H1 (cell line): ENCODE results near the gene PIAS1. TPM values are rescaled to one million over a fixed set of nuclear protein-coding genes. Genes with fewer than 3 reads are reported as not detected.

Source experiments
- CTCF ChIA-PET: fragments of 300-600 bp; sonication (Branson Sonifier 250); formaldehyde crosslinking; loops from one replicate; lab custom pipeline; 2021; ENCODE audit not compliant: partially characterized antibody; lab: Charles Lee
- POLR2A ChIA-PET: fragments of 300-600 bp; sonication (Branson Sonifier 250); formaldehyde crosslinking; loops from one replicate; lab custom pipeline; 2021; ENCODE audit warnings: inconsistent platforms; ENCODE audit not compliant: partially characterized antibody; lab: Charles Lee
- DNase-seq, 2 experiments: peaks; one replicate each; pipeline versions ENCODE4 v3.0.0 to v3.0.0-alpha.2; 2010 to 2022; ENCODE audit warnings: low spot score in 2 of 2, low read depth in 1 of 2, mixed read lengths in 1 of 2
- FAIRE-seq: peaks from 2 replicates; lab custom pipeline; 2011; peaks lifted over from hg19 to GRCh38; lab: Jason Lieb, UNC
- H2AFZ ChIP-seq: 2 replicates; pipeline ENCODE4 v1.8.1; 2012; ENCODE audit warnings: low read length, inconsistent platforms
- H2AK5ac ChIP-seq: 2 replicates; pipeline ENCODE4 v1.6.1; 2013; ENCODE audit warnings: low read depth, low read length
- H2BK120ac ChIP-seq: replicated peaks from 2 replicates; pipeline ENCODE3; 2013; ENCODE audit warnings: low read depth, low read length, inconsistent platforms
- H2BK12ac ChIP-seq: 2 replicates; pipeline ENCODE4 v1.6.1; 2013; ENCODE audit warnings: low read depth, low read length
- H2BK15ac ChIP-seq: 2 replicates; pipeline ENCODE4 v1.6.1; 2013; ENCODE audit warnings: low read length
- H2BK20ac ChIP-seq: 2 replicates; pipeline ENCODE4 v1.6.1; 2013; ENCODE audit warnings: low read length
- H2BK5ac ChIP-seq: 2 replicates; pipeline ENCODE4 v1.6.1; 2013; ENCODE audit warnings: low read depth, low read length
- H3K14ac ChIP-seq: 2 replicates; pipeline ENCODE4 v1.6.1; 2013; ENCODE audit warnings: inconsistent platforms; ENCODE audit not compliant: insufficient read length
- H3K18ac ChIP-seq: 2 replicates; pipeline ENCODE4 v1.6.1; 2013; ENCODE audit warnings: low read length; ENCODE audit errors: extremely low read depth
- H3K23ac ChIP-seq: 2 replicates; pipeline ENCODE4 v1.6.1; 2013; ENCODE audit warnings: inconsistent platforms; ENCODE audit not compliant: insufficient read length
- H3K23me2 ChIP-seq: 2 replicates; pipeline ENCODE4 v1.6.1; 2013; ENCODE audit warnings: low read depth, low read length
- H3K27ac ChIP-seq: 2 replicates; pipeline ENCODE4 v1.6.1; 2011; ENCODE audit warnings: low read depth, low read length, inconsistent platforms
- H3K27me3 ChIP-seq, 4 experiments: replicated peaks in 1 of 4; 1 replicate in 1 of 4; 2 replicates in 3 of 4; pipeline versions ENCODE4 v1.6.1 to v1.8.1; 2011 to 2013; ENCODE audit warnings: low read length in 3 of 4, mild to moderate bottlenecking in 3 of 4, inconsistent platforms in 2 of 4, mixed read lengths in 2 of 4, moderate library complexity in 1 of 4; ENCODE audit not compliant: control insufficient read depth in 3 of 4, insufficient read depth in 3 of 4; ENCODE audit errors: extremely low read depth in 1 of 4
- H3K36me3 ChIP-seq, 4 experiments: 2 replicates each; pipeline versions ENCODE4 v1.6.1 to v1.8.1; 2011 to 2013; ENCODE audit warnings: mild to moderate bottlenecking in 4 of 4, low read length in 3 of 4, moderate library complexity in 2 of 4, control low read depth in 1 of 4, inconsistent platforms in 1 of 4; ENCODE audit not compliant: insufficient read depth in 4 of 4, control insufficient read depth in 2 of 4
- H3K4ac ChIP-seq: replicated peaks from 2 replicates; pipeline ENCODE3; 2013; ENCODE audit warnings: low read length, low read depth, mixed read lengths, inconsistent platforms; ENCODE audit not compliant: insufficient read length
- H3K4me1 ChIP-seq, 4 experiments: replicated peaks in 1 of 4; 1 replicate in 1 of 4; 2 replicates in 3 of 4; pipeline versions ENCODE4 v1.6.1 to v1.8.1; 2011 to 2013; ENCODE audit warnings: low read length in 3 of 4, inconsistent platforms in 2 of 4, mixed read lengths in 1 of 4; ENCODE audit not compliant: insufficient read depth in 4 of 4, control insufficient read depth in 3 of 4
- H3K4me2 ChIP-seq, 2 experiments: 2 replicates each; pipeline versions ENCODE4 v1.6.1 to v1.8.1; 2011 to 2013; ENCODE audit warnings: low read depth in 2 of 2, low read length in 2 of 2, control low read depth in 1 of 2, inconsistent platforms in 1 of 2, mild to moderate bottlenecking in 1 of 2; ENCODE audit not compliant: insufficient read depth in 1 of 2
- H3K4me3 ChIP-seq, 4 experiments: fragments of 200-600, 300-600 bp in 1 of 4; sonication (generic), shearing (Covaris generic), sonication (Bioruptor Twin) in 1 of 4; 2 replicates each; pipeline versions ENCODE4 v1.5.1 to v1.8.1; 2011 to 2016; ENCODE audit warnings: low read length in 4 of 4, low read depth in 3 of 4, control low read depth in 2 of 4, inconsistent platforms in 2 of 4, mild to moderate bottlenecking in 2 of 4, mixed read lengths in 1 of 4, moderate library complexity in 1 of 4; ENCODE audit not compliant: insufficient read depth in 2 of 4; ENCODE audit errors: extremely low read depth in 1 of 4
- H3K56ac ChIP-seq: replicated peaks from 2 replicates; pipeline ENCODE3; 2013; ENCODE audit warnings: low read depth, mild to moderate bottlenecking, mixed read lengths, low read length, inconsistent platforms; ENCODE audit not compliant: insufficient read length
- H3K79me1 ChIP-seq: 2 replicates; pipeline ENCODE4 v1.6.1; 2013; ENCODE audit warnings: low read depth, low read length, control low read depth
- H3K79me2 ChIP-seq, 2 experiments: 2 replicates each; pipeline versions ENCODE4 v1.6.1 to v1.8.1; 2012 to 2013; ENCODE audit warnings: low read length in 2 of 2, mild to moderate bottlenecking in 2 of 2, inconsistent platforms in 1 of 2; ENCODE audit not compliant: insufficient read depth in 2 of 2, control insufficient read depth in 1 of 2
- H3K9ac ChIP-seq, 4 experiments: replicated peaks in 1 of 4; 1 replicate in 1 of 4; 2 replicates in 3 of 4; pipeline versions ENCODE4 v1.6.1 to v1.8.1; 2011 to 2013; ENCODE audit warnings: low read depth in 3 of 4, low read length in 3 of 4, control low read depth in 2 of 4, mild to moderate bottlenecking in 2 of 4, moderate library complexity in 2 of 4, inconsistent platforms in 1 of 4; ENCODE audit errors: extremely low read depth in 1 of 4
- H3K9me3 ChIP-seq, 2 experiments: 2 replicates each; pipeline versions ENCODE4 v1.6.1 to v1.8.1; 2012 to 2013; ENCODE audit warnings: mild to moderate bottlenecking in 2 of 2, moderate library complexity in 2 of 2, control low read depth in 1 of 2, inconsistent platforms in 1 of 2, low read depth in 1 of 2, low read length in 1 of 2, mixed read lengths in 1 of 2; ENCODE audit not compliant: insufficient read depth in 2 of 2
- H4K20me1 ChIP-seq, 2 experiments: replicated peaks in 1 of 2; 2 replicates each; pipeline versions ENCODE3 to v1.8.1; 2011 to 2013; ENCODE audit warnings: inconsistent platforms in 2 of 2, low read length in 2 of 2, mild to moderate bottlenecking in 1 of 2; ENCODE audit not compliant: insufficient read depth in 2 of 2, control insufficient read depth in 1 of 2
- H4K5ac ChIP-seq: 2 replicates; pipeline ENCODE4 v1.6.1; 2013; ENCODE audit warnings: low read length, low read depth, mixed read lengths, inconsistent platforms; ENCODE audit not compliant: insufficient read length
- H4K8ac ChIP-seq: 2 replicates; pipeline ENCODE4 v1.8.0; 2013; ENCODE audit warnings: mild to moderate bottlenecking, moderate library complexity, low read length, inconsistent platforms; ENCODE audit not compliant: insufficient read depth; ENCODE audit errors: extremely low read depth
- H4K91ac ChIP-seq: replicated peaks from 2 replicates; pipeline ENCODE3; 2013; ENCODE audit warnings: low read length, mixed read lengths, inconsistent platforms; ENCODE audit not compliant: insufficient read length
- CBX5 ChIP-seq: fragments of 300-800, 300-1000 bp; sonication (generic); IDR thresholded peaks from 2 replicates; pipeline ENCODE4 v1.7.1; 2016; ENCODE audit warnings: antibody characterized with exemption, low read length, low read depth
- CHD1 ChIP-seq: IDR thresholded peaks from 2 replicates; pipeline ENCODE4 v1.6.1; 2012; ENCODE audit warnings: low read depth, low read length, improper control_type of control experiment
- CHD2 ChIP-seq: IDR thresholded peaks from 2 replicates; pipeline ENCODE4 v1.6.1; 2012; ENCODE audit warnings: low read length, improper control_type of control experiment
- EP300 ChIP-seq, 2 experiments: IDR thresholded peaks; 1 replicate in 1 of 2; 2 replicates in 1 of 2; pipeline ENCODE4 v1.6.1; 2011 to 2012; ENCODE audit warnings: low read depth in 2 of 2, low read length in 2 of 2, mild to moderate bottlenecking in 2 of 2, borderline replicate concordance in 1 of 2, inconsistent platforms in 1 of 2, moderate library complexity in 1 of 2
- JUN ChIP-seq: IDR thresholded peaks from 2 replicates; pipeline ENCODE4 v1.6.1; 2011; ENCODE audit warnings: low read depth, mild to moderate bottlenecking, improper control_type of control experiment, low read length
- KDM5A ChIP-seq: fragments of 200-600 bp; IDR thresholded peaks from 2 replicates; pipeline ENCODE4 v1.7.1; 2012; ENCODE audit warnings: mild to moderate bottlenecking, low read length, inconsistent platforms, mixed read lengths
- RAD21 ChIP-seq, 2 experiments: IDR thresholded peaks in 1 of 2; conservative IDR thresholded peaks in 1 of 2; 2 replicates each; pipeline ENCODE4 v1.6.1; 2011; ENCODE audit warnings: low read depth in 2 of 2, low read length in 2 of 2, improper control_type of control experiment in 1 of 2, inconsistent platforms in 1 of 2, mild to moderate bottlenecking in 1 of 2, moderate library complexity in 1 of 2
- SP2 ChIP-seq: IDR thresholded peaks from 2 replicates; pipeline ENCODE4 v1.6.1; 2012; ENCODE audit warnings: mild to moderate bottlenecking, low read length, inconsistent platforms
- SP4 ChIP-seq: IDR thresholded peaks from 2 replicates; pipeline ENCODE4 v1.6.1; 2012; ENCODE audit warnings: low read length, inconsistent platforms
- TAF7 ChIP-seq: optimal IDR thresholded peaks from 2 replicates; pipeline ENCODE3; 2011; ENCODE audit warnings: low read depth, mild to moderate bottlenecking, inconsistent platforms, low read length, moderate library complexity, borderline replicate concordance
- TBP ChIP-seq: IDR thresholded peaks from 2 replicates; pipeline ENCODE4 v1.6.1; 2011; ENCODE audit warnings: low read depth, low read length, improper control_type of control experiment
- ZNF274 ChIP-seq: IDR thresholded peaks from 2 replicates; pipeline ENCODE4 v1.7.0; 2012; ENCODE audit warnings: low read length, borderline replicate concordance; ENCODE audit errors: extremely low read depth
- WGBS, 2 experiments: shearing (Covaris generic) in 1 of 2; methylation state at CpG; one replicate each; pipeline versions ENCODE4 v1.1.6 to v1.1.7; 2013 to 2015; ENCODE audit warnings: low lambda C conversion rate in 2 of 2, mixed read lengths in 2 of 2, inconsistent platforms in 1 of 2, low coverage in 1 of 2, missing lambda C conversion rate in 1 of 2; ENCODE audit not compliant: insufficient replicate concordance in 2 of 2, insufficient coverage in 1 of 2, insufficient read length in 1 of 2; ENCODE audit errors: extremely low coverage in 1 of 2, missing lambda C conversion rate in 1 of 2; 5-methylcytosine and 5-hydroxymethylcytosine counted together
- polyA plus RNA-seq, 7 experiments: library from polyadenylated mRNA; depleted of rRNA in 3 of 7; stranded (reverse) in 5 of 7; unstranded in 2 of 7; fragments of >200 nt in 5 of 7; fragments of 200-250 nt in 2 of 7; gene quantifications; 1 replicate in 5 of 7; 2 replicates in 1 of 7; 4 replicates in 1 of 7; pipeline versions ENCODE4 v1.2.1 to v1.2.3, GENCODE V29; 2011 to 2013; ENCODE audit warnings: missing spikeins in 2 of 7, mixed read lengths in 2 of 7
- total RNA-seq: library from RNA; stranded (reverse); fragmentation: NEBNext Ultra II Directional; extraction: Animal tissue kit (Norgen Biotek cat#: 25700); gene quantifications from 2 replicates; pipeline ENCODE4 v1.2.1, GENCODE V29; 2021
- TF ChIP-seq, protein P1 (sequence below): IDR thresholded peaks from 2 replicates; pipeline ENCODE4 v1.6.1; 2012; ENCODE audit warnings: inconsistent platforms
- TF ChIP-seq, protein P2 (sequence below): IDR thresholded peaks from 2 replicates; pipeline ENCODE4 v1.6.1; 2012; ENCODE audit warnings: inconsistent platforms

Gene PIAS1
- total and polyA plus RNA-seq, 2 of the 8 experiments (the other 6 are each of a cell fraction or from before 2014, with no cell fraction given) = 30.8 to 34.5 TPM

DNA sequence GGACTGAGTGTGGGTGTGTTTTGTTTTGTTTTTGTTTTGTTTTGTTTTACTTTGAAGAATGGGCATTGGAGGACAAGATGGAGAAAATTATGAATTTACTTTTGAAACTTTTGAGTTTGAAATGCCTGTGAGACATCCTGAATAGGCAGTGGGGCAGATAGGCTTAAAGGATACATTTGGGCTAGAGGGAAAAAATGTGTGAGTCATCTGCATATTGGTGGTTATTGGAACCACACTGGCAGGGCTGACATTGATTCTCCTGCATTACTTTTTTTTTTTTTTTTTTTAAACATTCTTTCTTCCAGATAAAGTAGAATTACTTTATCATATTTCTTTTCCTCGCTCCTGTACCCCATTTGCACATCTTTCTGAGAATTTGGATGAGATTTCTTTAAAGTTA, 94.9 kb downstream of the PIAS1 start:
- Histone ChIP-seq H3K79me2 (no peaks in the 10 kb centered on the region), H3K23me2 (no peaks in the 10 kb centered on the region), H3K27ac (no peak overlapping the region), H4K8ac (no peak overlapping the region), H3K4ac (no peak overlapping the region), H4K91ac (no peak overlapping the region), H3K9ac (no peak overlapping the region), H2BK12ac (no peak overlapping the region), H2AK5ac (no peak overlapping the region), H3K4me1 (no peaks in the 10 kb centered on the region), H3K23ac (no peak overlapping the region), H3K4me3 (no peak overlapping the region), H4K5ac (no peak overlapping the region), H3K14ac (no peak overlapping the region), H2BK15ac (no peak overlapping the region), H3K9me3 (no peaks in the 10 kb centered on the region), H3K27me3 (no peaks in the 10 kb centered on the region), H2BK120ac (no peak overlapping the region), H3K36me3 (peaks cover 0 to 11% (median 2%) of the 10 kb centered on the region in 4 experiments; a peak in 3 of 8 replicates), H3K18ac (no peak overlapping the region), H3K79me1 (no peaks in the 10 kb centered on the region), H3K4me2 (no peak overlapping the region), H4K20me1 (no peaks in the 10 kb centered on the region), H2BK5ac (no peak overlapping the region), H2AFZ (no peak overlapping the region), H3K56ac (no peak overlapping the region), H2BK20ac (no peak overlapping the region)
- WGBS, 2 experiments = 93% methylated on average over 1 of the region's 1 CpG; no CpG with 5 or more reads in 1 of the 2 experiments
- DNase-seq (no peak), FAIRE-seq (no peak)
- ChIA-PET POLR2A (no interaction called here), CTCF (interaction anchor here (0.6 kb wide), 1 partner anchor 98 kb away, joined by 3 read pairs; no protein-coding TSS in a partner anchor)
- TF ChIP-seq TBP (no peak), TAF7 (no peak), SP2 (no peak), ZNF274 (no peak), JUN (no peak), RAD21 (IDR thresholded peaks at IDR 0.05 in 1 of 2, conservative IDR thresholded peaks at IDR 0.05 in 1 of 2; ENCODE audit: low read depth in 2 of 2, low read length in 2 of 2) (no peak), EP300 (IDR thresholded peaks at IDR 0.05; ENCODE audit: borderline replicate concordance in 1 of 2, low read depth in 2 of 2, low read length in 2 of 2) (no peak), KDM5A (no peak), CBX5 (no peak), SP4 (no peak), CHD2 (no peak), CHD1 (no peak)
- TF ChIP-seq, protein P1, sequence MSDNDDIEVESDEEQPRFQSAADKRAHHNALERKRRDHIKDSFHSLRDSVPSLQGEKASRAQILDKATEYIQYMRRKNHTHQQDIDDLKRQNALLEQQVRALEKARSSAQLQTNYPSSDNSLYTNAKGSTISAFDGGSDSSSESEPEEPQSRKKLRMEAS = no peak
- TF ChIP-seq, protein P2, sequence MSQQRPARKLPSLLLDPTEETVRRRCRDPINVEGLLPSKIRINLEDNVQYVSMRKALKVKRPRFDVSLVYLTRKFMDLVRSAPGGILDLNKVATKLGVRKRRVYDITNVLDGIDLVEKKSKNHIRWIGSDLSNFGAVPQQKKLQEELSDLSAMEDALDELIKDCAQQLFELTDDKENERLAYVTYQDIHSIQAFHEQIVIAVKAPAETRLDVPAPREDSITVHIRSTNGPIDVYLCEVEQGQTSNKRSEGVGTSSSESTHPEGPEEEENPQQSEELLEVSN = no peak
